Prostate gland (tissue), 2 donors: ENCODE data around the gene SEZ6L.

Experiments used
- CTCF ChIP-seq, 4 experiments: fragments of 200-600 bp in 2 of 4; fragments of 450-650 bp in 2 of 4; sonication (generic) in 2 of 4; IDR thresholded peaks; 1 replicate in 3 of 4; 2 replicates in 1 of 4; pipeline ENCODE4 v1.5.1; 2016 to 2019; ENCODE audit warnings: antibody characterized with exemption in 4 of 4, mild to moderate bottlenecking in 2 of 4, moderate library complexity in 2 of 4
- POLR2A ChIP-seq: fragments of 450-650 bp; IDR thresholded peaks from one replicate; pipeline ENCODE4 v1.6.1; 2016; ENCODE audit warnings: antibody characterized with exemption, mild to moderate bottlenecking
- POLR2AphosphoS5 ChIP-seq: sonication (generic); formaldehyde crosslinking; IDR thresholded peaks from one replicate; pipeline ENCODE4 v1.6.1; 2017; ENCODE audit warnings: antibody characterized with exemption

GRCh38 chr22:26327306-26327705 is 158.0 kb downstream of the SEZ6L start:
- TF ChIP-seq POLR2AphosphoS5 (no peak), POLR2A (no peak), CTCF (IDR thresholded peaks at IDR 0.05) (no peak)
